Pancreas (tissue), 10 donors: Measurements from ENCODE around the gene IGLL5. TPM values are rescaled to one million over a fixed set of nuclear protein-coding genes. Genes with fewer than 3 reads are reported as not detected.

Experiments
- ATAC-seq, 4 donors: fragments of 200-7000 bp; cut with Tn5 transposase; one replicate each; pipeline versions ENCODE4 v1.8.0 to v1.9.1; 2020; ENCODE audit warnings: mild to moderate bottlenecking in 4 of 4, moderate library complexity in 4 of 4
- DNase-seq, 6 donors: peaks; one replicate each; pipeline ENCODE4 v3.0.0-alpha.2; 2020
- FAIRE-seq: peaks from 2 replicates; lab custom pipeline; 2012; peaks lifted over from hg19 to GRCh38; lab: Jason Lieb, UNC
- H3K27ac ChIP-seq, 4 donors: fragments of 200-600 bp; sonication (generic); 1 replicate in 3 of 4; 2 replicates in 1 of 4; pipeline versions ENCODE4 v1.5.0 to v1.8.0; 2020
- H3K27me3 ChIP-seq, 4 donors: fragments of 200-600 bp; one replicate each; pipeline ENCODE4 v1.8.0; 2021
- H3K36me3 ChIP-seq, 3 donors: fragments of 200-600 bp; sonication (generic) in 1 of 3; one replicate each; pipeline versions ENCODE4 v1.5.0 to v1.8.0; 2020 to 2021
- H3K4me1 ChIP-seq, 3 donors: fragments of 200-600 bp; one replicate each; pipeline ENCODE4 v1.8.0; 2021
- H3K4me3 ChIP-seq, 4 donors: fragments of 200-600 bp; sonication (generic) in 2 of 4; one replicate each; pipeline versions ENCODE4 v1.5.0 to v1.8.0; 2020 to 2021
- H3K9me3 ChIP-seq, 4 donors: fragments of 200-600 bp; one replicate each; pipeline ENCODE4 v1.8.0; 2021
- CTCF ChIP-seq, 4 donors: fragments of 200-600 bp; sonication (generic) in 3 of 4; IDR thresholded peaks; one replicate each; pipeline versions ENCODE4 v1.5.0 to v1.8.0; 2021; ENCODE audit warnings: antibody characterized with exemption in 4 of 4
- WGBS, 2 donors: extraction: QIAGEN DNeasy Blood & Tissue Kit; methylation state at CpG; one replicate each; pipeline ENCODE4 v1.1.7; 2013; 5-methylcytosine and 5-hydroxymethylcytosine counted together
- intact Hi-C, 3 donors: fragments of 100-400 bp; cut with DNase I; formaldehyde crosslinking; loops; one replicate each; pipeline versions ENCODE4 v1.11.1 to v1.14.2; 2022
- polyA plus RNA-seq, 2 donors: library from polyadenylated mRNA; stranded (reverse); fragments of 200-250 nt; gene quantifications; one replicate each; pipeline ENCODE4 v1.2.3, GENCODE V29; 2013
- total RNA-seq, 6 donors: library from RNA; stranded (reverse); fragmentation: NEBNext Ultra II Directional in 4 of 6; extraction: Animal tissue kit (Norgen Biotek cat#: 25700) in 4 of 6; gene quantifications; one replicate each; pipeline versions ENCODE4 v1.2.1 to v1.2.4, GENCODE V29; 2021 to 2023
- donor health status: healthy with polysubstance abuse.
- donor health status: DM: no; HTN: no; CAD: no; lungs with moderate emphysema.
- donor health status: DM: no; HTN: no; CAD: no.
- donor health status: control.
- donor health status: control.
- donor health status: Bipolar disorder and iron deficiency.
- donor health status: DM: yes; HTN: yes; CAD: no.
- donor health status: DM: no; HTN: no; CAD: no.
- donor health status: DM: no; HTN: no; CAD: no.
- donor health status: DM: yes; HTN: yes; CAD: no.

IGLL5 gene
- total and polyA plus RNA-seq, 8 donors, result 0.23 to 26.3 (median 0.72) TPM; not detected in 3

- no peaks in the 10 kb centered on the region for H3K4me1 ChIP-seq
- no peak overlapping the region for H3K4me3 ChIP-seq
- no peaks in the 10 kb centered on the region for H3K27me3 ChIP-seq
- no peaks in the 10 kb centered on the region for H3K36me3 ChIP-seq
- DNase-seq (no peak), ATAC-seq (no peak), FAIRE-seq (no peak)
- H3K9me3 ChIP-seq, result no peaks in the 10 kb centered on the region
- TF ChIP-seq CTCF (IDR thresholded peaks at IDR 0.05), result no peak
- WGBS, 2 donors, result 26 to 32% methylated on average over 8 of the region's 8 CpGs
- intact Hi-C loops, result no loop called here
- H3K27ac ChIP-seq, result no peak overlapping the region
Measured at GRCh38 chr22:22925805-22926369, 38.3 kb downstream of the IGLL5 start.

- 55% methylated on average over 11 to 13 of the region's 13 CpGs for WGBS, 2 donors
- H3K4me3 ChIP-seq, result no peak overlapping the region
- no peaks in the 10 kb centered on the region for H3K9me3 ChIP-seq
- H3K4me1 ChIP-seq, result no peaks in the 10 kb centered on the region
- FAIRE-seq (no peak), ATAC-seq (no peak), DNase-seq (no peak)
- H3K36me3 ChIP-seq, result no peaks in the 10 kb centered on the region
- H3K27me3 ChIP-seq, result no peaks in the 10 kb centered on the region
- TF ChIP-seq CTCF (IDR thresholded peaks at IDR 0.05), result no peak
- intact Hi-C loops, result no loop called here
- H3K27ac ChIP-seq, result no peak overlapping the region
Measured at GRCh38 chr22:22926370-22927195, 39.0 kb downstream of the IGLL5 start.

- intact Hi-C loops, result no loop called here
- H3K27me3 ChIP-seq, result no peaks in the 10 kb centered on the region
- no peak overlapping the region for H3K4me3 ChIP-seq
- H3K9me3 ChIP-seq, result no peaks in the 10 kb centered on the region
- no peaks in the 10 kb centered on the region for H3K4me1 ChIP-seq
- no peaks in the 10 kb centered on the region for H3K36me3 ChIP-seq
- FAIRE-seq (no peak), ATAC-seq (no peak), DNase-seq (no peak)
- 67 to 78% methylated on average over 19 to 21 of the region's 21 CpGs for WGBS, 2 donors
- no peak overlapping the region for H3K27ac ChIP-seq
- no peak for TF ChIP-seq CTCF (IDR thresholded peaks at IDR 0.05)
Measured at GRCh38 chr22:22927196-22927887, 39.7 kb downstream of the IGLL5 start.

GRCh38 chr22:22927888-22928665 is 40.5 kb downstream of the IGLL5 start:
- no peak overlapping the region for H3K27ac ChIP-seq
- DNase-seq (no peak), ATAC-seq (no peak), FAIRE-seq (no peak)
- H3K4me3 ChIP-seq, result no peak overlapping the region
- H3K36me3 ChIP-seq, result no peaks in the 10 kb centered on the region
- no peaks in the 10 kb centered on the region for H3K4me1 ChIP-seq
- intact Hi-C loops, result no loop called here
- no peaks in the 10 kb centered on the region for H3K27me3 ChIP-seq
- TF ChIP-seq CTCF (IDR thresholded peaks at IDR 0.05), result no peak
- WGBS, 2 donors, result 59 to 63% methylated on average over 7 of the region's 7 CpGs
- no peaks in the 10 kb centered on the region for H3K9me3 ChIP-seq
